Activated CD4-positive, alpha-beta T cell treated with anti-CD3 and anti-CD28 coated beads, Interleukin-2, amount 50 U/mL, for 16 hours (primary cell): ENCODE data around the gene ERC2.

Experiments used
- DNase-seq: peaks from one replicate; pipeline ENCODE4 v3.0.0-alpha.2; 2020

ERC2 gene

DNA sequence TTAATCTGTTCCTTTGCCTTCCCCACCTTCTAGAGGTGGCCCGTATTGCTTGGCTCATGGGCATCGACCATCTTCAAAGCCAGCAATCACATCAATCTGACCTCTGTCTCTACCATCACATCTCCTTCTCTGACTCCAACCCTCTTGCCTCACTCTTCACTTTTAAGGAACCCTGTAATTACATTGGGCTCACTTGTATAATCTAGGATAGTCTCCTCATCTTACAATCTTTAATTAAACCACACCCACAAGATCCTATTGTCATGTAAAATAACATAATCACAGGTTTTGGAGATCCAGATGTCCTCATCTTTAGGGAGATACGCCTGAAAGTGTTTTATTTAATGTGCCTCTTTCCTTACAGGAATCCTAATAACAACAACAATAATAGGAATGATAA, 234.5 kb downstream of the ERC2 start:
- DNase-seq: no peak

DNA sequence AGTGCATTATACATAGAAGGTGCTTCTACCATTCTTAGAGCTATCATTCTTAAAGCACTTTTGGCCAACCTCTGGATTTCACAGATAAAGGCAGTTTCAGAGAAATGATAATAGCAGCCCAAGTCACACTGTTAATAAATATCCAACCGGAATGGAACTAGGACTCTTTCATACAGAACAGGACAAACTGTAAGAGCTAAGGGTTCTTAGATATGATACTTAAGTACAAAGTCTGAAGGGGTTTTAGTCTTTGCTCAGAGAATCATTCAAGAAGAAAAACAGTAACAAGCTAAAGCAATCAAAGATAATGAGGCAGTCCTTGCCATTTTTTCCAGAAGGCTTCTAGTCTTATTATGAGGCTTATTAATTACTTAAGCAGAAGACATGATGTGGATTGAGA, 239.0 kb downstream of the ERC2 start:
- DNase-seq: no peak

DNA sequence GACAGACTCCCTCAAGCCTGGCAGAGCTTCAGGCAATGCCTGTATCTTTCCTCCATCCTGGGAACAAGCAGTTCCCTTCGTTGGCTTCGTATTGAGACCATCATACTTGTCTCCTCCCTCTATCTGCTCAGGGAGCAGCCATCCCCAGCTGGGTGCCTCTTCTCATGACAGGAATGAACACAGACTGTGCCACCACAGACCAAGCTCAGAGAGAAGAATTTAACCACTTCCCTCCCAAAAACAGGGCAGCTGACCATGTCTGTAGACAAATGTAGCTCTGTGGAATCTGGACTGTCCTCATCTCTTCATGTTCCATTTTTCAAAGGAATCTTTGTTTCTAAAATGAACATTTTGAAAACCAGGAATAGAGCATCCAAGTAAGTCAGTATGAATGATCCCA, 245.4 kb downstream of the ERC2 start:
- DNase-seq: no peak

DNA sequence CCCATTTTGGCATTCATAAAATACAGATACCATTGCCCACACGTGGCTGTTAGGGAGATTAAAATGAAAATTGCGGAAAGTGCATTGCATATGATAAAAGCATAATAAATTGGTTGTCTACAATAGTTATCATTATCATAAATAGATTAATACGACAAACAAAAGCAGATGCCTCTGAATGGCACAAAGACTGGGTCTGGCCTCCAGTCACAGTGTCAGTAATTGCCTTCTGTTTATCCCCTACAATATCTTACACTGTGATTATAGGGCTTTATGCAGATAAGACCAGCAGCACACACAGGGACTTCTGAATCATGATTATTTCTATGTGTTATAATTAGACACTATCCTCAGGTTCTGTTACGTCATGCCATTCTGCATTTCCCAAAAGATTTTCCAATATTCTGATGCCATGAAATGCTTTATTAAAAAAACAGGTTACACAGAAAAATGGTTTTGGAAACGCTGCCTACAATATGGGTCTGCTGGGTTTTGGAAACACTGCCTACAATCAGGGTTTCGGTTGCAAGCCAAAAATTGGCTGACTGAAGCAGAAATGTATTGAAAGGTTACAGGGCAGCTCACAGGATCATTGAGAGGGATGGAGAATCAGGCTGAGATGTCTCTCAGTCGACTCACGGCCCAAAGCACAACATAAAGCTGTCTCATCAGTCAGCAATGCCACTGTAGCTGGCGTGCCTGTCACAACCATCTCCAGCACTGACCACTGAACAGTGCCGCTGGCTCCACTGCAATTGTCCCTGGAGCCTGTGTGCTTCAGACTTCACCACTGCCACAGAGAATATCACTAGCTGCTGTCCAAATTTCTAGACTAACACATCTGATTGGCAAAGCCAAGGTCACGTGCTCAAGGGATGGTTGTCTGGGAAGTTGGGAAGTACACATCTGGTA, 248.1 kb downstream of the ERC2 start:
- DNase-seq: no peak

DNA sequence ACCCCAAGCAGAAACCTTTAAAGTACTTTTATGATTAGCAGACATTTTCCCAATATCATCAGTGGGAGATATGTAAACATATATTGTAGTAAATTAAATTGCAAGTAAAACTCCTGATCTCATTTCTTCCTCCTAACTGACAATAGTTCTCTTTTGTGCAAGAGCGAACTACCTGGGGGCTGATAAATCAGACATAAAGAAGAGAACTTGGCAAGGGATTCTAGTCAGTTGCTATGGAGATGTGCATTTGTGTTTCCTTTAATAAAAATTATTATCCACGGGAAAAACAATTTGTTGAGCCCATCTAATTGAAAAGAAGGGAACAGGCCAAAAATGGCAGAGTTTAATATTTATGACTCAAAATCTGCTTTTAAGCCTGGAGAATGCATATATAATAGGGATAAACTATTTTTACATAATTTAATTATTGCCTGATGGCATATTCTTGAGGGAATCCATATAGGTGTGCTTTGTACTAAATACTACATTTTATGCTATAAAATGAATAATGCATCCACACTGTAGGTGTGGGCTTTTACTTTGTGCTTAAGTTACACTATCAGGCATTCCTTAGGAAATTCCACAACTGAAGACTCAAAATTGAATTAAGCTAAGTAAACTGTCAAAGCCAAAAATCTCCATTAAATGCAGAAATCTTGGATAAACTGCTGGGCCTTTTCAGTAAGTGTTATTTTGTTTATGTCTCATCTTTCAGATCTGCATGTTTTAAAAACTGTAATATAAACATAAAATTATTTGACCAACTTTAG, 258.1 kb downstream of the ERC2 start:
- DNase-seq: no peak

DNA sequence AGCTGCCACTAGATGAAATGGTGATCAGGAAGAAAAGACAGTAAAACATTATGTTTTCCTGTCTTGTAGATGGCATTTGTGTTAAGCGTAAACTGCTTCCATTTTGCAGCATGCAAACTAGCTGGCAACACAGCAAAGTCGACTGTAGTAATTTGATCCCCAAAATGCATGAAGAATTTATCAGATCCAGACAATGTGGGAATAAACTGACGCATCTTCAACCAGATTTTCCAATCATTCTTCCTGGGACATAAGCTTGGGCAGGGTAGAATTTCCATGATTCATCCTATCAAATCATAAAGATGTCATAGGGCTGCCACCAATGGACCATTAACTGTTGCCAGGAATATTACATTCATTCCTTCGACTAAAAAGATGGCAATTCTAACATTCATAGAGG, 260.3 kb downstream of the ERC2 start:
- no peak for DNase-seq

DNA sequence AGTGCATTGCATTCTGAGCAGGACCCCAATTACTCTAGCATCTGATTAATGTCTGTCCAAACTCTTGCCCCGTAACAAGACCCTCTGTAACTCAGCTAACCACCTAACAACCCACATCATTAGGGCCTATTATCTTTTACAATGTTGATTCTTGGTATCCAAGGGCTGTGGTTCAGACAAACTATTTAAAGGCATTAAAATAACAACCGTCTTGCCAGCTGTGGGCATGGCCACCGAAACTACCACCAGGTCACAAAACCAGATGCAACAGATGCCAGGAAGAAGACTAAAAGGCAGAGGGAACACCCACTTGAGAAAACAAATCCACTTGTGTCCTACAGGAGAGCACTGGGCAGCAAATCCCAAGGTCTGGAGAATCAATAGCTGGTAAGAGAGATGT, 262.9 kb downstream of the ERC2 start:
- no peak for DNase-seq

DNA sequence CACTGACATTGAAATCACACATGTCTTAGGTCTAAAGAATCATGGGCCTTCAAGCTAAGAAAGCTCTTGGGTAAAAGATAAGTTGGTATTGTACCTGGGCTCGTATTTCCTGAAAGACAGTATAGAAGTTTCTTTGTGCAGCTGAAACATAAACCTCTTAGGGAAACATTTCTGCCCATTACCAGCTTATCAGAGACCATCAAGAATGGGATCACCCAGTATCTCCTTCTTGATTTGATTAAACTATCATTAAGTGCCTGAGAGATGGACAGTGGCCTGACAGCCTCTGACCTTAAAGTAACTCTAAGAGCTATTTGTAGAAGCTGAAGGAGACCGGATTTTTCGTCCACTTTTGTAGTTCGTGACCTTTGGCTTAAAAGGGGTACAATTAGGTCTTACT, 265.3 kb downstream of the ERC2 start:
- no peak for DNase-seq

DNA sequence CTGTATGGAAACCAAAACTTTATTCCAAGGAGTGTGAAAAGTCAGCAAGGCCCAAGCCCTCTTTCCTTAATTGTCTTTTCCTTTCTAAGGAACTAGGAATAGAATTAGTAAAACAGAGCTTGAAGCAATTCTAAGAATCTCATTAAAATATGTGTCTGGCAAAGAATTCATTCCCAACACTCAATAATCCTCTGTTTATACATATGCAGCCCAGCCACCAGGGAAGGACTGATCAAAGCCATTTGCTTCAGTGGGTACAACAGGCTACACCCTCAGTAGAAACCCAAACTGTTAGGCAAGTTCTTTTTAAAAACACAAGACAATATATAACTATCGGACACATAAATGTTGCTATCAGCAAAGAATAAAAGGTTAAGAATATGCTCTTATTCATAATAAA, 266.9 kb downstream of the ERC2 start:
- DNase-seq: no peak

DNA sequence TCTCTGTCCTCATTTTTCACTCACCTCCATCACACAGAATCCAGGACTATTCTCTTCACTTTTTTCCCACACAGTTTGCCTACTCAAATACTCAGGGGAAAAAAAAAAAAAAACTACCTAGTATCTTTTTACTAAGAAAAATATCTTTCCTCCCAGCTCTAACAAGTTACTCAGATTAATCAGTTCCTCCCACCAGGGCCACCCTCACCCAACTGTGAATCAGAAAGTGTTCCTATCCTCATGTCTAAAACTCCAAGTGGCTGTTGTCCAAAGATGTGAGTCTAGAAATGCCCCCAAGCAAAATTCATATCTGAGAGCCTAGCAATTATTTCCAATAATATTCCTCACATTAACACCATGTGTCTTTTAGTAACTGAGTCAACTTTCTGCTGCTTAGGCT, 268.0 kb downstream of the ERC2 start:
- no peak for DNase-seq

DNA sequence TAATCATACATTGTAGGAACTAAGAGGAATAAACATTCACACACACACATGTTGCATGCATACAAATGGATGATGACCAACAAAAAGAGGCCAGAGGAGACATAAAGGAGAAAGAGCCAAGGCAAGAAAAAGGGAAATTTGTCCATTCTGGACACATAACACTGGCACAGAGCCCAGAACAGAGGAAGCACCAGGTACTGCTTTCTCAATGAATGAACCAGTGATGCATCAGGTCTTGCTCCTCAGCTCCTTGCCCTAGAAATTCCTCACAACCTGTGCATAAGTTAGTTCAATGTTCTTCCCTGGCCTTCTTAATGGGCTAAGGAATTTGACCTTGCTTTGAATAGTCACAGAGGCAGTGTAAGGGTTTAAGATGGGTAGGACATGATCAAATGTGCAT, 270.3 kb downstream of the ERC2 start:
- no peak for DNase-seq

DNA sequence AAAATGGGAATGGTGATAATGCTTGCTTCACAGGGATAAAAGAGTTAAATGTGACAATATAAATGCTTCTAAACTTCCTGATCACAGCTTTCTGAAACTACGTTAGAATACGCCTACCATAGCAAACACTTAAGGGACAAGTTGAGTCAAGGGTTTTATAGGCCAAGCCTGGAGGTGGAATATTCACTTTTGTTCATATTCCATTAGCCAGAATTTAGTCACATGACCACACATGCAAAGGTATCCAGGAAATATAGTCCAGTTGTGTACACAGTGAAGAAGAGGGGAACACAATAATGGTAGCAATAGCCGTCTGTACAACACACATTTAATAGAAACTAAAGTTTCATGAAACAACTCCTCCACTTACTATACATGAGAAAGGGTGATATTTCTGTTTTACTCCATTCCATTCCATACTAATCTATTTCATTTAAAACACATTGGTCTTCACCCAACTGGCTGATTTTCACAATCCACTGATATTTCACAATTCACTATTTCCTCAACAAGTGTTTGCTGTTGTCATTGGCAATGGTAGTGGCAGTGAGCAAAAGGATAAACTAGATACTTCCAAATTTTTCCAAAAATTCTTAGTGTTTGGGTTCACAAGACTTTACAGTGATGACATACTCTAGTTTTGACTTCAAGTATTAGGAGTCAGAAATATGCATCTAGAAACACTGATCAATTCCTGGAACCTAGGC, 270.9 kb downstream of the ERC2 start:
- DNase-seq: no peak

DNA sequence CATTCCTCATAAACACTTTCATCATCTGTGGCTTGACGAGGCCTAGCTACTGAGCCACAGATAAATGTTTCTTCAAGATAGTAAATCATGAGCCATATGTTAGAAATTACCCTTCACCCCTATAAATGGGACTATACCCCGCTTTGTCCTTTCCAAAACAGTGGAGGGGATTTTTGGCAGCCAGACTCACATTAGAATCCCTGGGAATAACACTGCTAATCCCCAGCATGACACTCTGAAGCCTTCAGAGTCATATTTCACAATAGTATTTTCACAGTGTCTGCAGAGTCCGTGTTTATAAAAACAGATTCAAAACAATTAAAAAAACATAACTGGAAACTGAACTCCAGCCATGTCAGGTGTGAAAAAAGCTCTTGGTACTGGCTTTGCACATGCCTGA, 271.6 kb downstream of the ERC2 start:
- no peak for DNase-seq

DNA sequence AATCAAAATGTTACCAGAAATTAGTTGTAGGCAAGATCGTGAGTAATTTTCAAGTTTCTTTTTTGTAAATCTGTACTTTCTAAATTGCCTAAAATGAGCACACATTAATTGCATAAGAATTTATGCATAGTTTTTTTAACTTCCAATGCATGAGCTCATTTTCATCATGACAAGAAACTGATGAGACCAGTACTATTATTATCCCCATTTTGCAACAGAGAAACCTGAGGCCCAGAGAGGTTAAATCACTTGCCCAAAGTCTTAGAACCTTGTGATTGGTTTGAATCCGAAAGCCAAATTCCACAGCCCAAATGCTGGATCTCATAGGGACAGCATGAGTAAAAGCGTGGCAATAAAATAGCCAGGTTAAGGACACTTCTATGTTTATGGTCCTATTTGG, 274.7 kb downstream of the ERC2 start:
- DNase-seq: no peak

DNA sequence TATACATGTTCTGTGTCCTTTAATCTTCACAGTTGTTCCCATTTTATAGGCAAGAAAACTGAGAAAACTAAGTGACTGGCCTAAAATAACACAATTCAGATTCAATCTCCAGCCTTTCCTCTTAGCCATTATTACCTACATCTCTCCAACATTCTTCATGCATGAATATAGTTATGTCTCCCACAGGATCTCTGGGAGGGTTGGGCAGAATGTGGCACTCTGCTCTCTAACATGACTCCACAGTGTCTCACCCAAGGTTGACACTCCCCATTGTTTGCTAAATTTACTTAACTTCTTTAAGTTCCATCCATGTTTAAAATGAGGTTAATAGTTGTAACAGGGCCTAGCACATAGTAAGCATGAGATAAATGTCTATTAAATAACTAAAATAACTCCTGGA, 276.3 kb downstream of the ERC2 start:
- DNase-seq: no peak

DNA sequence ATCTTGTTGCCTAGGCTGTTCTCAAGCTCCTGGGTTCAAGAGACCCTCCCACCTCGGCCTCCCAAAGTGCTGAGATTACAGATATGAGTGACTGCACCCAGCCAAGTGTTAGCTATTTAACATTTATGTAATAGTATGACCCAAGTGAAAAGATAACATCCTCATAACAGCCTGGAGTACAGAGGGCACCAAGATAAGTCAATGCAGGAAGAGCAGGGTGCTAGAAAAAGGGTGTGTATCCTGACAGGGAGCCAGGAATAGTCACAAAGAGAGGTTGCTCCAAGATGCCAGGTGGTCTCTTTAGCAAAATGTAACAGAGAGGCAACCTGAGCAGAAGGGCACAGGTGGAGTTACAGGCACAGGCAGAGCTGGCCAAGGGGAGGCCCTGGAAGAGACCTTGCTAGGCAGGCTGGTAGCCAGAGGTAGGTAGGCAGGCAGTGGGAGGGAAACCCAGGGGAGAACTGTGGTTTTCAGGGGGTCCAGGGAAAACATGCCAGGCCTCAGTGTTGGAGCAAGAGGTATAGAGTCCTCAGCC, 277.4 kb downstream of the ERC2 start:
- DNase-seq: no peak

DNA sequence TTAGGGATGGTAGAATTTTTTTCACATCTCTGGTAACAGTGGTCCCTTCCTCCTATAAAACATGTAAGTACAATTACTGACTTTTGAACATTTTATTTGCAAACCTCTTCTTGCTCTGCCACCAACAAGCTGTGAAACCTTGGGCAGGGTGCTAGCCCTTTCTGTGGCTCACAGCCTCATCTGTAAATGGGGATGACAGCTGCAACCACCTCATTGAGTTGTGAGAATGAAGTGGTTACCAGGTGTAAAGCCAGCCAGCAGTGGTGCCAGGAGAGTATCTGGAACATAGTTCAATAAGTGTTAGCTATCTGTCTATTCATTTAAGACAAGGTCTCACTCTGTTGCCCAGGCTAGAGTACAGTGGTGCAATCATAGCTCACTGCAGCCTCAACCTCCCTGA, 278.1 kb downstream of the ERC2 start:
- no peak for DNase-seq

DNA sequence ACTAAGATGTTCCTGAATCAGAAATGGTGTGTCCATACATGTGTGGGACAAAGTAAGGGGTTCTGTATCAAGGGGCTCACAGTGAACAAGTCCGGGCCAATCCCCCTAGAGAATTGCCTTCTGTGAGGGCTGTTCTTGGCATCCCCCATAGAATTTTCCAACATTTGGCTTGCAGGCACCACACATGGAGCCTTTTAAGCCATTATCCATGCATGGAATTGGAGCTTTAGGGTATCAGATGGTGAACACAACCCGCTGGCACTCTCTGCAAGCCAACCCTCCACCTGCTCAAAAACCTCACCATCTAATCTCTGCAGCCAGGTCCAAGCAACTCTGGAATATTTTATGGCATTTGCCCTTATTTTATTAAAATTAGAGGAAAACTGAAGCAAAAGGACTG, 278.7 kb downstream of the ERC2 start:
- no peak for DNase-seq

DNA sequence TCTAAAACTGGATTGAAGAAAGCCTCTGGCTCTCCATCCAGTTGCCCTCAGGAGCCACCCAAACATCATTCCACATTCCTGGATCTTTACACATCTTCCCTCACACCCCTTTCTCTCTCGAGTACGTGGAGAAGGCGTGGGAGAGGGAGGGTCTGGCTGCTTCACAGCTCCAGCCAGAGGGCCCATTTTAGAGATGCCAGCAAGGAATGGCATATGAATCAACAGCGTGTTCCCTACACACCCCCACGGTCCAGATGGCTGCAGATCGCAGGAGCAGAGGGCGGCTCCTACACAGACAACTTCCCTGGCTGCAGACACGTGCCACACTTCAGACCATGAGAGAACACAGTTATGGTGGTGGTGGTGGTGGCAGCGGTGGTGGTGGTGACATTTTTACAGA, 280.1 kb downstream of the ERC2 start:
- DNase-seq: no peak

DNA sequence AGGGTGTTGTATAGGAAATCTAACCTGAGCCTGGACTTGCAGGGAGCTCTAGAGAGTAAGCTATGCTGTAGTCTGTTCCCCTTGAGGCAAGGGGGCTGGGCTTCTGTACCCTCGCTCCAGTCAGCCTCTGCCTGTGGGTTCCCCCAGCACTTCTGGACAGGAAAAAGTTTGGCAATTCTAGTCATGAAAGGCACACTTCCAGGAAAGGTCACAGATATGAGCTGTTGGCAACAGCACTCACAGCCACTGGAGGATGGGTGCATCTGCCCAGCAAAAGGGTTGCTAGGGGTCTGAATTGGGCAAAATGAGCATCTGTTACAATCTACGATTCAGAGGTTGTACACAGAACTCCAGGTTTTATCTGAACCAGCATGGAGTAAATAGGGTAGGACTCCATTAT, 281.2 kb downstream of the ERC2 start:
- DNase-seq: no peak

DNA sequence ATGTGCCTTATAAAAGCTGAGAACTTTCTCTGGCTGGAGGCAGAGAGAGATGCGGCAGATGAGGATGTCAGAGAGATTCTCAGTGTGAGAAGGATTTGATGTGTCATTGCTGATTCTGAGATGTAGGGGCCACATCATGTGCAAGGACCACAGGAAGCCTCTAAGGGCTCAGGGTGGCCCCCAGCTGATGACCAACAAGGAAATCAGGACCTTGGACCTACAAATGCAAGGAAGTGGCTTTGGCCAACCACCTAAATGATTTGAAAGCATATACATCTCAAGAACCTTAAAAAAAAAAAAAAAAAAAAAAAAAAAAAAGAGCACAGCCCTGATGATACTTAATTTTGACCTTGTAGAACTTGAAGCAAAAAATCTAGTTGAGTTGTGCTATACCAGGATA, 282.4 kb downstream of the ERC2 start:
- no peak for DNase-seq

DNA sequence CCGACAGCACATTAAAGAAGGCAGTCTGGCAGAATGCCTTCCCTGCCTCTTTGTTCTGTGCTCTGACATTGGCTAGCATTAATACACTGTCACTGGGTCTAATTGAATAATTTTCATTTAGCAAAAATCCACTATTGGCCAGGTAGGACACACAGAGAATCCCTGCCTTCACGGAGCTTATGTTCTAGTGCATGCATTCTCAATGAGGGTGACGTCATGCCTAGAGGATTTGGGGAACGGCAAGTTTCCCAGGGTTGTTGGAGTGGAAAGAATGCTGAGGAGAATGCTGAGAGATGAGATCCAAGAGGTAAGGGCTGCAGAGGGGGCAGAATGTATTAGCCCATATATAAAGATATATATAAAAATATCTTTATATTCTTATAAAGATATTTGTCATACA, 284.7 kb downstream of the ERC2 start:
- no peak for DNase-seq

DNA sequence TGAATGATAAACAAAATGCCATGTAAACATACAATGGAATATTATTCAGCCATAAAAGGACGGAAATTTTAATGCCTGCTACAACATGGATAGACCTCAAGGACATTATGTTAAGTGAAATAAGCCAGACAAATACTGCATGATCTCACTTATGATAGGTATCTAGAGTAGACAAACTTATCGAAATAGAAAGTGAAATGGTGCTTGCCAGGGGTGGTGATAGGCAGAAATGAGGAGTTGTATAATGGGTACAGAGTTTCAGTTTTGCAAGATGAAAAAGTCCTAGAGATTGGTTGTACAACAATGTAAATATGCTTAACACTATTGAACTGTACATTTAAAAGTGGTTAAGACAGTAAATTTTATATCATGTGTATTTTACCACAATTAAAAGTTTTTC, 287.8 kb downstream of the ERC2 start:
- no peak for DNase-seq

DNA sequence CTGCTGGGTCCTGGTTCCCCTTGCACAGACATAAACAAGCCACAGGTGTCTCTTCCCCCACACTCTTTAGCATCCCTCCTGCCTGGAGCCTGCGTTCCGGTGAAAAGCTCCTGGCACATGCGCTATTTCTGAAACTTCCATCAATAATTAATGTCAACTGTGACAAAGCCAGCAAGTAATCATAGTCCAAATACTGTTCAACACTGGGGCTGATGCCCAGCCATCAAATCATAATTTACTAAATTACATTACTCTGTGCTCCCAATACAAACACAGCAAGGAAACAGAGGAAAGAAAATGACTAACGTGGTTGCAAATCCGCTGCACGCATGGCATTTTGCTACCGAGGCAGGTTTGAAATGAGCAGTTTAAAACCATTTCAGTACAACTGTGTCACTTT, 294.7 kb downstream of the ERC2 start:
- no peak for DNase-seq
